Endodermal cell (in vitro differentiated cells): ENCODE data around the gene SOS1. TPM values are rescaled to one million over a fixed set of nuclear protein-coding genes. Genes with fewer than 3 reads are reported as not detected.

ENCODE experiments used
- DNase-seq: peaks from one replicate; pipeline ENCODE4 v3.0.0-alpha.2; 2017
- H3K27ac ChIP-seq: 2 replicates; pipeline ENCODE4 v1.5.1; 2013; ENCODE audit warnings: mild to moderate bottlenecking, low read depth, low read length, moderate library complexity
- H3K27me3 ChIP-seq: 2 replicates; pipeline ENCODE4 v1.6.1; 2013; ENCODE audit warnings: mild to moderate bottlenecking, low read length, moderate library complexity; ENCODE audit not compliant: insufficient read depth, control insufficient read depth, poor library complexity, severe bottlenecking
- H3K36me3 ChIP-seq: 2 replicates; pipeline ENCODE4 v1.7.0; 2013; ENCODE audit warnings: mild to moderate bottlenecking, low read length, moderate library complexity; ENCODE audit not compliant: control insufficient read depth, insufficient read depth
- H3K4me1 ChIP-seq: one replicate; pipeline ENCODE4 v1.7.0; 2013; ENCODE audit warnings: low read length; ENCODE audit not compliant: control insufficient read depth, insufficient read depth
- H3K4me3 ChIP-seq: 2 replicates; pipeline ENCODE4 v1.5.1; 2013; ENCODE audit warnings: mild to moderate bottlenecking, low read length, moderate library complexity
- H3K9ac ChIP-seq: 2 replicates; pipeline ENCODE4 v1.6.1; 2013; ENCODE audit warnings: mild to moderate bottlenecking, low read length, moderate library complexity; ENCODE audit not compliant: poor library complexity, severe bottlenecking; ENCODE audit errors: extremely low read depth
- H3K9me3 ChIP-seq: 2 replicates; pipeline ENCODE4 v1.6.1; 2013; ENCODE audit warnings: mild to moderate bottlenecking, low read length, moderate library complexity; ENCODE audit not compliant: control insufficient read depth
- H3K27ac Mint-ChIP-seq: 2 replicates; pipeline ENCODE4 v1.8.0; 2020; ENCODE audit warnings: mixed read lengths
- H3K27me3 Mint-ChIP-seq: 2 replicates; pipeline ENCODE4 v1.8.0; 2021; ENCODE audit warnings: mild to moderate bottlenecking, mixed read lengths; ENCODE audit not compliant: insufficient read depth
- H3K36me3 Mint-ChIP-seq: 2 replicates; pipeline ENCODE4 v1.8.0; 2020; ENCODE audit warnings: low read depth, mixed read lengths
- H3K4me1 Mint-ChIP-seq: 2 replicates; pipeline ENCODE4 v1.8.0; 2020; ENCODE audit warnings: mixed read lengths
- H3K4me3 Mint-ChIP-seq: 2 replicates; pipeline ENCODE4 v1.8.0; 2020; ENCODE audit warnings: mild to moderate bottlenecking, moderate library complexity, mixed read lengths
- H3K9me3 Mint-ChIP-seq: 2 replicates; pipeline ENCODE4 v1.8.0; 2020; ENCODE audit warnings: mild to moderate bottlenecking, mixed read lengths
- WGBS, 2 experiments: methylation state at CpG; one replicate each; pipeline versions ENCODE4 v1.1.5 to v1.1.7; 2013; ENCODE audit warnings: missing lambda C conversion rate in 2 of 2, mixed read lengths in 1 of 2; ENCODE audit not compliant: insufficient coverage in 1 of 2, insufficient read length in 1 of 2; 5-methylcytosine and 5-hydroxymethylcytosine counted together
- total RNA-seq, 2 donors: library from RNA; stranded (reverse); fragmentation: NEBNext Ultra II Directional in 1 of 2; extraction: Animal tissue kit (Norgen Biotek cat#: 25700) in 1 of 2; gene quantifications; 2 replicates in 1 of 2; 3 replicates in 1 of 2; pipeline ENCODE4 v1.2.1, GENCODE V29; 2021
- TF ChIP-seq, protein P1 (sequence below): fragments of 200-600 bp; sonication (generic); conservative IDR thresholded peaks from 2 replicates; pipeline ENCODE4 v1.5.0; 2021; ENCODE audit warnings: antibody characterized with exemption, mild to moderate bottlenecking

The SOS1 gene
- total RNA-seq, 2 donors from 2014 or later: 34.0 to 39.0 TPM

DNA sequence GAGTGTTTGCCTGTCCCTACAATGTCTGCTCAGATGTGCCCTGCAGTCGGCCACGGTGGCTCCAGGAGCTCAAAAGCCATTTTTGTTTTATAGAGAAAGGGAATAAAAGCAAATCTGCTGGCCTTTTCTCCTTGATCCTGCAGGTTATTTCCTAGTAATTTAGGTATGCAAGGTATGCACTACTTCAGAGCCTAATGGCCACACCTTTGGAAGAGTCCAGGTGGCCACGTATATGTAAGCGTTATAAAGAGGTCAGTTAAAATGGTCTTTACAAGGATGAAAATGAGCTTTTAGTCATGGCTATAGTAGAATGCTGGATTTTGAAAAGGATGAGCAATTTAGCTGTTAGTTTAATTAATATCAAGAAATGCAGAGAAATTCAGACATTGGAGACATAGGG lies 149.5 kb downstream of the SOS1 start:
- H3K27ac Mint-ChIP-seq: no peak overlapping the region
- H3K9me3 Mint-ChIP-seq: no peaks in the 10 kb centered on the region
- Histone ChIP-seq H3K27ac (no peak overlapping the region), H3K4me1 (no peaks in the 10 kb centered on the region), H3K36me3 (no peaks in the 10 kb centered on the region), H3K9ac (no peak overlapping the region), H3K4me3 (no peak overlapping the region), H3K27me3 (no peaks in the 10 kb centered on the region), H3K9me3 (no peaks in the 10 kb centered on the region)
- no peaks in the 10 kb centered on the region for H3K27me3 Mint-ChIP-seq
- H3K36me3 Mint-ChIP-seq: no peaks in the 10 kb centered on the region
- H3K4me1 Mint-ChIP-seq: peaks cover 4% of the 10 kb centered on the region
- no peak for DNase-seq
- H3K4me3 Mint-ChIP-seq: no peak overlapping the region
- 96 to 100% methylated on average over 4 of the region's 4 CpGs for WGBS, 2 experiments
- TF ChIP-seq, protein P1, sequence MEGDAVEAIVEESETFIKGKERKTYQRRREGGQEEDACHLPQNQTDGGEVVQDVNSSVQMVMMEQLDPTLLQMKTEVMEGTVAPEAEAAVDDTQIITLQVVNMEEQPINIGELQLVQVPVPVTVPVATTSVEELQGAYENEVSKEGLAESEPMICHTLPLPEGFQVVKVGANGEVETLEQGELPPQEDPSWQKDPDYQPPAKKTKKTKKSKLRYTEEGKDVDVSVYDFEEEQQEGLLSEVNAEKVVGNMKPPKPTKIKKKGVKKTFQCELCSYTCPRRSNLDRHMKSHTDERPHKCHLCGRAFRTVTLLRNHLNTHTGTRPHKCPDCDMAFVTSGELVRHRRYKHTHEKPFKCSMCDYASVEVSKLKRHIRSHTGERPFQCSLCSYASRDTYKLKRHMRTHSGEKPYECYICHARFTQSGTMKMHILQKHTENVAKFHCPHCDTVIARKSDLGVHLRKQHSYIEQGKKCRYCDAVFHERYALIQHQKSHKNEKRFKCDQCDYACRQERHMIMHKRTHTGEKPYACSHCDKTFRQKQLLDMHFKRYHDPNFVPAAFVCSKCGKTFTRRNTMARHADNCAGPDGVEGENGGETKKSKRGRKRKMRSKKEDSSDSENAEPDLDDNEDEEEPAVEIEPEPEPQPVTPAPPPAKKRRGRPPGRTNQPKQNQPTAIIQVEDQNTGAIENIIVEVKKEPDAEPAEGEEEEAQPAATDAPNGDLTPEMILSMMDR: no peak

DNA sequence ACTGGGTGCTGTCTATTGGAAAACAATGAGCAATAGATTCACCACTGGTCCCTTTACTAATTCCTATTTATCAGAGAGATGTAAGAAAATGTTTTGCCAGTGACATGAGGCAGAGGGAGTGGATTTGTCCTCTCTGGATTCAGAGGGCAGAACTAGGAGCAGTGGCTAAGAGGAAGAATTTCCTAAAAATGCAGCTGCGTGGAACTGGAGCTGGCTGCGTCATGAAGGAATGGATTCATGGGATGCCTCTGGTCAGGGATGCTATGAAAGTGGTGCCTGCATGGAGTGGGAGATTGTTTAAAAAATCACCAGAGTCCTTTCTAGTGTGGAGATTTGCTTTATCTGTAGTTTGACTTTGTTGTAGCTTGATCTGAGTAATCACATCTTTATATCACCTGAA lies 152.8 kb downstream of the SOS1 start:
- Histone ChIP-seq H3K27ac (no peak overlapping the region), H3K4me1 (no peaks in the 10 kb centered on the region), H3K27me3 (no peaks in the 10 kb centered on the region), H3K9me3 (no peaks in the 10 kb centered on the region), H3K4me3 (no peak overlapping the region), H3K9ac (no peak overlapping the region), H3K36me3 (no peaks in the 10 kb centered on the region)
- H3K9me3 Mint-ChIP-seq: no peaks in the 10 kb centered on the region
- H3K4me1 Mint-ChIP-seq: peaks cover 3% of the 10 kb centered on the region
- no peak for DNase-seq
- H3K36me3 Mint-ChIP-seq: no peaks in the 10 kb centered on the region
- H3K4me3 Mint-ChIP-seq: no peak overlapping the region
- no peak overlapping the region for H3K27ac Mint-ChIP-seq
- peaks cover 1% of the 10 kb centered on the region for H3K27me3 Mint-ChIP-seq
- whole genome bisulfite sequencing, 2 experiments: 96 to 100% methylated on average over 2 of the region's 2 CpGs
- TF ChIP-seq, protein P1: no peak

DNA sequence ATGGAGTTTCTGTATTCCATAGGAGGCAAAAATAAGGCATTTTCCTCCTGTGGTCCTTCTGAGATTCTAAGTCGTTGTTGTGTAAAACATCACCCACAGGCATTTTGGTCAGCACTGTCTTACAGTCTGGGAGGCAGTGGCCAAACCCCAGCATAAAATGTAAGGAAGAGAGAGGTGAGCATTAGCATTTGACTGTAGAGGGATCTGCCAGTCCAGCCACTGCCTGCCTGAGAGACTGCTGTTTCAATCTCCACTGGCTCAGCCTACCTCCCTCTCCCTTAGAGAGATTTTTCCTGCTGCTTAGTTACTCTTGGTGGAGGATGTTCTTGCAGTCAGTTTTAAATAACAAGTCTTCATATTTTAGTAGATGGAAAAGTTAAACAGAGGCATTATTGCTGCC lies 154.2 kb downstream of the SOS1 start:
- Mint-ChIP-seq H3K27me3 (peaks cover 10% of the 10 kb centered on the region), H3K4me1 (peaks cover 2% of the 10 kb centered on the region), H3K4me3 (no peak overlapping the region), H3K9me3 (no peaks in the 10 kb centered on the region), H3K27ac (no peak overlapping the region), H3K36me3 (no peaks in the 10 kb centered on the region)
- 27 to 72% methylated on average over 1 of the region's 1 CpG for WGBS, 2 experiments
- Histone ChIP-seq H3K27ac (no peak overlapping the region), H3K4me3 (no peak overlapping the region), H3K36me3 (no peaks in the 10 kb centered on the region), H3K9ac (no peak overlapping the region), H3K27me3 (peaks cover 1% of the 10 kb centered on the region), H3K4me1 (no peaks in the 10 kb centered on the region), H3K9me3 (no peaks in the 10 kb centered on the region)
- TF ChIP-seq, protein P1: no peak
- no peak for DNase-seq
